ENCODE results near the gene RTP1. TPM values are rescaled to one million over a fixed set of nuclear protein-coding genes. Genes with fewer than 3 reads are reported as not detected.

The RTP1 gene
- total RNA-seq, 1 experiment from 2014 or later, result not detected

GRCh38 chr3:187222801-187223200 is 25.5 kb downstream of the RTP1 start:
- Histone ChIP-seq H3K9ac (ENCODE audit: low read length) (no peak overlapping the region), H3K4me2 (ENCODE audit: low read length) (no peak overlapping the region), H4K20me1 (ENCODE audit: insufficient read depth) (no peaks in the 10 kb centered on the region), H3K27ac (ENCODE audit: low read depth, low read length) (no peak overlapping the region), H3K79me2 (ENCODE audit: insufficient read depth, low read length) (no peaks in the 10 kb centered on the region), H3K36me3 (ENCODE audit: control insufficient read depth in 1 of 2, insufficient read depth in 2 of 2, low read length in 2 of 2) (no peaks in the 10 kb centered on the region), H3K9me2 (ENCODE audit: insufficient read depth) (no peaks in the 10 kb centered on the region), H2AFZ (ENCODE audit: low read depth, low read length, poor library complexity, severe bottlenecking) (no peak overlapping the region), H3K4me3 (replicated peaks in 1 of 2; ENCODE audit: low read depth in 1 of 2, low read length in 2 of 2) (no peak overlapping the region), H3K4me1 (ENCODE audit: control insufficient read depth in 1 of 2, insufficient read depth in 2 of 2, low read length in 2 of 2) (peaks cover 0 to 4% of the 10 kb centered on the region in 2 experiments; a peak in 2 of 4 replicates), H3K27me3 (ENCODE audit: insufficient read depth, low read length) (no peaks in the 10 kb centered on the region), H3K9me3 (ENCODE audit: control insufficient read depth in 1 of 2, insufficient read depth in 1 of 2, low read depth in 1 of 2, low read length in 2 of 2) (no peaks in the 10 kb centered on the region)
- ChIA-PET CTCF (interaction anchor here (0.6 to 2.8 kb wide), 3 partner anchors 96 to 456 kb away, joined by 3 to 15 read pairs (median 7); no protein-coding TSS in a partner anchor), RAD21 (ENCODE audit: low non-redundant PET in 1 of 2, low total read pairs in 2 of 2, uncharacterized antibody in 2 of 2, unreplicated experiment in 2 of 2) (no interaction called here), POLR2A (no interaction called here)
- BruUV-seq (replicated peaks), result no TSS peak
- ATAC-seq, result no peak
- TF ChIP-seq ATF3 (IDR thresholded peaks at IDR 0.05), result no peak
- TF ChIP-seq POLR2A (IDR thresholded peaks at IDR 0.05; ENCODE audit: borderline replicate concordance, extremely low read depth, insufficient read depth, insufficient read length), result no peak
- no peak for TF ChIP-seq ZFX (IDR thresholded peaks at IDR 0.05)
- TF ChIP-seq CBX3 (IDR thresholded peaks at IDR 0.05; ENCODE audit: low read depth), result no peak
- TF ChIP-seq ZNF274 (IDR thresholded peaks at IDR 0.05; ENCODE audit: low read depth, low read length), result no peak
- no peak for TF ChIP-seq RAD21 (IDR thresholded peaks at IDR 0.05; ENCODE audit: low read depth)
- no peak for TF ChIP-seq MAX (IDR thresholded peaks at IDR 0.05)
- no peak for TF ChIP-seq EZH2phosphoT487 (IDR thresholded peaks at IDR 0.05; ENCODE audit: borderline replicate concordance)
- no peak for TF ChIP-seq ZBTB33 (IDR thresholded peaks at IDR 0.05; ENCODE audit: extremely low read depth, insufficient replicate concordance, low read length)
- no peak for TF ChIP-seq CTCF (IDR thresholded peaks at IDR 0.05 in 2 of 3, conservative IDR thresholded peaks at IDR 0.05 in 1 of 3; ENCODE audit: borderline replicate concordance in 1 of 3, insufficient read depth in 1 of 3, low read depth in 2 of 3, low read length in 2 of 3)
- TF ChIP-seq SP1 (IDR thresholded peaks at IDR 0.05; ENCODE audit: low read depth), result no peak
- TF ChIP-seq SRF (IDR thresholded peaks at IDR 0.05; ENCODE audit: low read depth), result no peak
- TF ChIP-seq JUND (IDR thresholded peaks at IDR 0.05), result no peak
- intact Hi-C loops (cut with micrococcal nuclease), result no loop called here
- DNase-seq (ENCODE audit: low read depth, low spot score), result no peak
